Neural progenitor cell (in vitro differentiated cells): ENCODE data around the gene EOLA1. TPM values are rescaled to one million over a fixed set of nuclear protein-coding genes. Genes with fewer than 3 reads are reported as not detected.

Source experiments
- DNase-seq: peaks from one replicate; pipeline ENCODE4 v3.0.0-alpha.2; 2016; ENCODE audit warnings: low spot score
- H2AFZ ChIP-seq: fragments of 200-600 bp; sonication (generic); replicated peaks from 2 replicates; pipeline ENCODE4 v1.6.1; 2016; ENCODE audit warnings: antibody characterized with exemption
- H3F3A ChIP-seq: fragments of 200-600 bp; sonication (generic); 2 replicates; pipeline ENCODE4 v1.6.1; 2016; ENCODE audit warnings: antibody characterized with exemption, low read depth
- H3K27ac ChIP-seq: fragments of 200-600 bp; sonication (generic); 2 replicates; pipeline ENCODE4 v1.5.1; 2016; ENCODE audit warnings: mild to moderate bottlenecking
- H3K27me3 ChIP-seq: fragments of 200-600 bp; sonication (generic); 2 replicates; pipeline ENCODE4 v1.6.1; 2016; ENCODE audit warnings: mild to moderate bottlenecking, moderate library complexity
- H3K36me3 ChIP-seq: fragments of 200-600 bp; sonication (generic); 2 replicates; pipeline ENCODE4 v1.5.1; 2016
- H3K4me1 ChIP-seq: fragments of 200-600 bp; sonication (generic); 2 replicates; pipeline ENCODE4 v1.6.1; 2016; ENCODE audit warnings: mixed run types
- H3K4me2 ChIP-seq: fragments of 200-600 bp; sonication (generic); 2 replicates; pipeline ENCODE4 v1.6.1; 2016
- H3K4me3 ChIP-seq: fragments of 200-600 bp; sonication (generic); 2 replicates; pipeline ENCODE4 v1.5.1; 2016
- H3K79me2 ChIP-seq: fragments of 200-600 bp; sonication (generic); 2 replicates; pipeline ENCODE4 v1.6.1; 2016; ENCODE audit warnings: low read depth
- H3K9ac ChIP-seq: fragments of 200-600 bp; sonication (generic); 2 replicates; pipeline ENCODE4 v1.6.1; 2016
- H3K9me3 ChIP-seq: fragments of 200-600 bp; sonication (generic); 2 replicates; pipeline ENCODE4 v1.5.1; 2016; ENCODE audit warnings: low read depth
- H4K20me1 ChIP-seq: fragments of 200-600 bp; sonication (generic); 2 replicates; pipeline ENCODE4 v1.6.1; 2016; ENCODE audit warnings: low read depth
- H3K27ac Mint-ChIP-seq: 3 replicates; pipeline ENCODE4 v1.8.0; 2021; ENCODE audit warnings: mixed read lengths
- H3K27me3 Mint-ChIP-seq: 2 replicates; pipeline ENCODE4 v1.8.0; 2022; ENCODE audit warnings: low read depth, mild to moderate bottlenecking, inconsistent platforms, moderate library complexity, mixed read lengths; ENCODE audit not compliant: insufficient read depth
- H3K36me3 Mint-ChIP-seq: 3 replicates; pipeline ENCODE4 v1.8.0; 2021; ENCODE audit warnings: mixed read lengths
- H3K4me1 Mint-ChIP-seq: 3 replicates; pipeline ENCODE4 v1.8.0; 2021; ENCODE audit warnings: mixed read lengths
- H3K4me3 Mint-ChIP-seq: 3 replicates; pipeline ENCODE4 v1.8.0; 2021; ENCODE audit warnings: mild to moderate bottlenecking, moderate library complexity, mixed read lengths
- H3K9me3 Mint-ChIP-seq: 3 replicates; pipeline ENCODE4 v1.8.0; 2020; ENCODE audit warnings: mixed read lengths
- EZH2 ChIP-seq: fragments of 200-600 bp; sonication (generic); IDR thresholded peaks from 2 replicates; pipeline ENCODE4 v1.6.1; 2017; ENCODE audit warnings: antibody characterized with exemption, mild to moderate bottlenecking, moderate library complexity
- EZH2phosphoT487 ChIP-seq: fragments of 200-600 bp; sonication (generic); IDR thresholded peaks from 2 replicates; pipeline ENCODE4 v1.6.1; 2017; ENCODE audit warnings: antibody characterized with exemption
- total RNA-seq: library from RNA; depleted of rRNA; stranded (reverse); fragments of >200 nt; gene quantifications from 2 replicates; pipeline ENCODE4 v1.2.3, GENCODE V29; 2015; ENCODE audit warnings: low replicate concordance
- TF ChIP-seq, protein P1 (sequence below): fragments of 200-600 bp; sonication (generic); IDR thresholded peaks from 2 replicates; pipeline ENCODE4 v1.5.1; 2017; ENCODE audit warnings: antibody characterized with exemption, mild to moderate bottlenecking

EOLA1 gene
- total RNA-seq, 1 donor from 2014 or later = 3.5 TPM

DNA sequence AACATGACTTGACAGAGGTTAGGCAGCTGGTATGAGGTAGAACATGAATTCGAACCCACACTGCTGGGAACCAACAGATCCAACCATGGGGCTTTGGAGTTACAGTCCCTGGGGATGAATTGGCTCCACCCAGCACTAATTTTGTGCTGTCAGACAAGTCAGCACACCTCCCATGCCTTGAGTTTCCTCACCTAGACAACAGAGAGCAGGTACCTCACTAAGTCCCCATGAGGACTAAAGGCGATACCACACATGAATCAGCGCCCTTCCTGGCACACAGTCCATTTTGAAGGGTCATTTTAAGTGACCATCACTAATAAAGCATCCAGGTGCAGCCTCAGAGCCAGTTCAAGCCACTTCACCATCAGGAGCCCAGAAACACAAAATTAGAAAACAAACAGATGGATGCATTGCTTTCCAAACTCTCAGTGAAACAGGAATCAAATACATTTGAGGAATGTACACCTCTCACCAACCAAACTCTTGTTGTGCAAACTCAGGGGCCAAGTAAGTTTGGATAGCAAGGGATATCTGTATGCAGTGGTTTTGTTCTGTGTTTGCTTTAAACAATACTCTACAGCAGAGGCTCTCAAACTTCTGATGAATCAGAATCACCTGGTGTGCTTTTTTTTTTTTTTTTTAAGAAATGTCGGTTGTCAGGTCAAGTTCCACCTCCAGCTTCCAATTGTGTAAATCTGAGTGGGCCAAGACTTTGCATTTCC is 45.8 kb upstream of the EOLA1 start:
- no peaks in the 10 kb centered on the region for H4K20me1 ChIP-seq
- H3K4me3 Mint-ChIP-seq = no peak overlapping the region
- no peaks in the 10 kb centered on the region for H3K4me1 ChIP-seq
- H3K36me3 Mint-ChIP-seq = peaks cover 16% of the 10 kb centered on the region
- H3K27ac ChIP-seq = no peak overlapping the region
- no peaks in the 10 kb centered on the region for H3K36me3 ChIP-seq
- H3K27me3 Mint-ChIP-seq = no peaks in the 10 kb centered on the region
- no peak overlapping the region for H3K4me2 ChIP-seq
- no peaks in the 10 kb centered on the region for H3F3A ChIP-seq
- no peaks in the 10 kb centered on the region for H3K4me1 Mint-ChIP-seq
- no peaks in the 10 kb centered on the region for H3K9me3 Mint-ChIP-seq
- DNase-seq = no peak
- H2AFZ ChIP-seq = no peak overlapping the region
- H3K9me3 ChIP-seq = no peaks in the 10 kb centered on the region
- TF ChIP-seq, protein P1, sequence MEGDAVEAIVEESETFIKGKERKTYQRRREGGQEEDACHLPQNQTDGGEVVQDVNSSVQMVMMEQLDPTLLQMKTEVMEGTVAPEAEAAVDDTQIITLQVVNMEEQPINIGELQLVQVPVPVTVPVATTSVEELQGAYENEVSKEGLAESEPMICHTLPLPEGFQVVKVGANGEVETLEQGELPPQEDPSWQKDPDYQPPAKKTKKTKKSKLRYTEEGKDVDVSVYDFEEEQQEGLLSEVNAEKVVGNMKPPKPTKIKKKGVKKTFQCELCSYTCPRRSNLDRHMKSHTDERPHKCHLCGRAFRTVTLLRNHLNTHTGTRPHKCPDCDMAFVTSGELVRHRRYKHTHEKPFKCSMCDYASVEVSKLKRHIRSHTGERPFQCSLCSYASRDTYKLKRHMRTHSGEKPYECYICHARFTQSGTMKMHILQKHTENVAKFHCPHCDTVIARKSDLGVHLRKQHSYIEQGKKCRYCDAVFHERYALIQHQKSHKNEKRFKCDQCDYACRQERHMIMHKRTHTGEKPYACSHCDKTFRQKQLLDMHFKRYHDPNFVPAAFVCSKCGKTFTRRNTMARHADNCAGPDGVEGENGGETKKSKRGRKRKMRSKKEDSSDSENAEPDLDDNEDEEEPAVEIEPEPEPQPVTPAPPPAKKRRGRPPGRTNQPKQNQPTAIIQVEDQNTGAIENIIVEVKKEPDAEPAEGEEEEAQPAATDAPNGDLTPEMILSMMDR = no peak
- TF ChIP-seq EZH2phosphoT487 = no peak
- TF ChIP-seq EZH2 = no peak
- H3K27me3 ChIP-seq = no peaks in the 10 kb centered on the region
- no peak overlapping the region for H3K9ac ChIP-seq
- no peaks in the 10 kb centered on the region for H3K79me2 ChIP-seq
- H3K27ac Mint-ChIP-seq = no peak overlapping the region
- H3K4me3 ChIP-seq = no peak overlapping the region

DNA sequence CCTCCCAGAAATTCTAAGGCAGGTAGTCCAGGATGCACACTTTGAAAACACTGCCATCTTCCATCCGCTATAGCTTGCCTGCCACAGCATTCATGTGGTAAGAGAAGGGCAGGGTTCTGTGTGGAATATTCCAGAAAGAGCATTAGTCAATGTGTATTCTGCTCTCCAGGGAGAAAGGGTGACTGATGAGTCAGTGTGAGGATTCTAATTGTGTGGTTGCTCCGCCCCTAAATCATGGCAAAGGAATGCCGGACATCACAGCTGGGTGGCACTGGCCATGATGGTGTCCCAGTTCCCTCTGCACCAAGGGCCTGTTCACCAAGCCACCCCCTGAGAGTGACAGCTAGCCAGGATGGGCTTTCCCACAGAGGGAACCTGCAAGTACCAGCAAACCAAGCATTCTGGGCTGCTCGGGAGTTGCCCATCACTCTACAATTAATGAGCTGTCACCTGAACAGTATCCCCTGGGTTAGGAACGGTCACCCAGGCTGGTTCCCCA is 45.2 kb upstream of the EOLA1 start:
- TF ChIP-seq, protein P1 = no peak
- TF ChIP-seq EZH2phosphoT487 = no peak
- no peak for TF ChIP-seq EZH2
- no peak for DNase-seq
- no peak overlapping the region for H3K9ac ChIP-seq

GRCh38 chrX:149497054-149497453 is 43.8 kb upstream of the EOLA1 start:
- TF ChIP-seq EZH2phosphoT487 = no peak
- TF ChIP-seq EZH2 = no peak
- TF ChIP-seq, protein P1 = no peak
- H3K9me3 ChIP-seq = no peaks in the 10 kb centered on the region
- H2AFZ ChIP-seq = no peak overlapping the region
- Mint-ChIP-seq H3K27me3 (no peaks in the 10 kb centered on the region), H3K9me3 (no peaks in the 10 kb centered on the region), H3K4me1 (no peaks in the 10 kb centered on the region), H3K36me3 (peaks cover 10% of the 10 kb centered on the region), H3K27ac (no peak overlapping the region), H3K4me3 (no peak overlapping the region)
- no peak overlapping the region for H3K4me2 ChIP-seq
- H3K9ac ChIP-seq = no peak overlapping the region
- H3K4me1 ChIP-seq = no peaks in the 10 kb centered on the region
- no peak overlapping the region for H3K27ac ChIP-seq
- DNase-seq = no peak
- no peaks in the 10 kb centered on the region for H3K27me3 ChIP-seq
- no peaks in the 10 kb centered on the region for H3K36me3 ChIP-seq
- no peak overlapping the region for H3K4me3 ChIP-seq
- H3F3A ChIP-seq = no peaks in the 10 kb centered on the region
- H3K79me2 ChIP-seq = no peaks in the 10 kb centered on the region
- no peaks in the 10 kb centered on the region for H4K20me1 ChIP-seq

More for the DNA sequence above, 45.2 kb upstream of the EOLA1 start:
- no peaks in the 10 kb centered on the region for H3K4me1 ChIP-seq
- Mint-ChIP-seq H3K4me1 (no peaks in the 10 kb centered on the region), H3K4me3 (no peak overlapping the region), H3K9me3 (no peaks in the 10 kb centered on the region), H3K27me3 (no peaks in the 10 kb centered on the region), H3K36me3 (peaks cover 12% of the 10 kb centered on the region), H3K27ac (no peak overlapping the region)
- H3F3A ChIP-seq = no peaks in the 10 kb centered on the region
- H3K4me3 ChIP-seq = no peak overlapping the region
- no peak overlapping the region for H2AFZ ChIP-seq
- no peaks in the 10 kb centered on the region for H3K36me3 ChIP-seq
- H4K20me1 ChIP-seq = no peaks in the 10 kb centered on the region
- H3K4me2 ChIP-seq = no peak overlapping the region
- no peaks in the 10 kb centered on the region for H3K79me2 ChIP-seq
- H3K27ac ChIP-seq = no peak overlapping the region
- H3K27me3 ChIP-seq = no peaks in the 10 kb centered on the region
- no peaks in the 10 kb centered on the region for H3K9me3 ChIP-seq
